MG63 (cell line): ENCODE measurements around the gene STARD5. TPM values are rescaled to one million over a fixed set of nuclear protein-coding genes. Genes with fewer than 3 reads are reported as not detected.

Experiments
- DNase-seq: peaks from one replicate; pipeline ENCODE4 v3.0.0-alpha.2; 2020
- H3K27me3 ChIP-seq: fragments of 250-450 bp; sonication (Bioruptor Pico); 2 replicates; pipeline ENCODE4 v1.5.1; 2020; ENCODE audit warnings: mild to moderate bottlenecking, moderate library complexity
- H3K36me3 ChIP-seq: fragments of 250-450 bp; sonication (Bioruptor Pico); 2 replicates; pipeline ENCODE4 v1.5.1; 2020; ENCODE audit warnings: mild to moderate bottlenecking, moderate library complexity
- H3K4me3 ChIP-seq: fragments of 250-450 bp; sonication (Bioruptor Pico); 2 replicates; pipeline ENCODE4 v1.5.1; 2020; ENCODE audit warnings: mild to moderate bottlenecking, moderate library complexity
- H3K9me3 ChIP-seq: fragments of 250-450 bp; sonication (Bioruptor Pico); 2 replicates; pipeline ENCODE4 v1.5.1; 2020; ENCODE audit warnings: mild to moderate bottlenecking, moderate library complexity
- total RNA-seq: library from RNA; depleted of rRNA; stranded (reverse); fragments of >200 nt; shearing (Covaris generic); gene quantifications from 2 replicates; pipeline ENCODE4 v1.2.3, GENCODE V29; 2014; ENCODE audit warnings: low replicate concordance

STARD5 gene
- total RNA-seq, 1 experiment from 2014 or later: 3.4 TPM

- no peak for DNase-seq
- H3K36me3 ChIP-seq: no peaks in the 10 kb centered on the region; the same call in 1 of the 2 replicates
- H3K27me3 ChIP-seq: no peaks in the 10 kb centered on the region
Observed at GRCh38 chr15:81303244-81304225, 20.4 kb downstream of the STARD5 start.

DNA sequence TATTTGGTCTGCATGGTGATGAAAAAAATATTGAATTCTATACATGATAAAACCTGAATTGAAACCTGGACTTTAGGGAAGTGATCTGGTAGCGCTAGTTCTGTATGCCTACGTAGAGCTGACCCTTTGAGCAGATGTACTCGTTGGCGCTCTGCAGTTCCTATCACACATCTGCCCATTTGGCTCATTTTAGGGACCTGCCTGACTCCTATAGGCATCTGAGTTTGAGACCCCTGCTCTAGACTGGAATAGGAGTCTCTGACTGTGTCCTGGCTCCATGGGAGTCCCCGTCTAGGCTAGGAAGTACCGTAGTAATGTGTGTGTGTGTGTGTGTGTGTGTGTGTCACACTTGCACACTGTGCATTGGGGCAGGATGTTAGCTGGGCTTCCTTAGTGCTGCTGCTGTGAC is 21.2 kb downstream of the STARD5 start:
- no peak for DNase-seq
- H3K9me3 ChIP-seq: no peaks in the 10 kb centered on the region

More at GRCh38 chr15:81303244-81304225, 20.4 kb downstream of the STARD5 start:
- Histone ChIP-seq H3K9me3 (no peaks in the 10 kb centered on the region), H3K4me3 (no peak overlapping the region)

DNA sequence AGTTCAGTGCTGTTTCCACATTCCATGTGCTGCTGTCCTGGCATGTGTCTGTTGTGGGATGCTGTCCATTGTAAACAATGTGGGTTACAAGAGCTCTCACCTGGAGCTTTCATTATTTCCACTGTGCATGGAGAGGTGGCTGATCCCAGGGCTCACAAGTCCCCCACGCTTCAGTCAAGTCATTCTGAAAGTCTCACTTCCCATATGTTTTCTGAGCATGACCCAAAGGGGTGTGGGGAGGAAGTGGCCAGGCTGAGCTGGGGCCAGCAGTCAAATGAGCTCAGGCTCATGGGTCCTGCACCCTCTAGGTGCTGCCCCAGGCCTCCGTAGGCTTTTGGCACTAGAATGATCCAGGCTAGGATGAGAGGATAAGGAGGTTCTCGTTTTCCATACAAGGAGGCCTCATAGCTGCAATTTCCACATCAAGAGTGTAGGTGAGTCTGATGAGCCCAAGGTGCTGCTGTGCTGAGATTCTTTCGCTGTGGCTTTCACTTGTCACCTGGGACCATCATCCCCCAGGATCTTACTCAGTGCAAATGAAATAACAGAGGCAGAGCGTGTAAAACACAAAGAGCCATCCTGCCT is 22.0 kb downstream of the STARD5 start:
- Histone ChIP-seq H3K27me3 (no peaks in the 10 kb centered on the region), H3K36me3 (no peaks in the 10 kb centered on the region), H3K4me3 (no peak overlapping the region), H3K9me3 (no peaks in the 10 kb centered on the region)
- DNase-seq: no peak

More for the DNA sequence above, 21.2 kb downstream of the STARD5 start:
- no peaks in the 10 kb centered on the region; the same call in 1 of the 2 replicates for H3K36me3 ChIP-seq
- H3K4me3 ChIP-seq: no peak overlapping the region
- no peaks in the 10 kb centered on the region for H3K27me3 ChIP-seq

- Histone ChIP-seq H3K36me3 (no peaks in the 10 kb centered on the region), H3K27me3 (no peaks in the 10 kb centered on the region), H3K9me3 (no peaks in the 10 kb centered on the region), H3K4me3 (no peak overlapping the region)
- no peak for DNase-seq
Observed at GRCh38 chr15:81301385-81301784, 22.6 kb downstream of the STARD5 start.

DNA sequence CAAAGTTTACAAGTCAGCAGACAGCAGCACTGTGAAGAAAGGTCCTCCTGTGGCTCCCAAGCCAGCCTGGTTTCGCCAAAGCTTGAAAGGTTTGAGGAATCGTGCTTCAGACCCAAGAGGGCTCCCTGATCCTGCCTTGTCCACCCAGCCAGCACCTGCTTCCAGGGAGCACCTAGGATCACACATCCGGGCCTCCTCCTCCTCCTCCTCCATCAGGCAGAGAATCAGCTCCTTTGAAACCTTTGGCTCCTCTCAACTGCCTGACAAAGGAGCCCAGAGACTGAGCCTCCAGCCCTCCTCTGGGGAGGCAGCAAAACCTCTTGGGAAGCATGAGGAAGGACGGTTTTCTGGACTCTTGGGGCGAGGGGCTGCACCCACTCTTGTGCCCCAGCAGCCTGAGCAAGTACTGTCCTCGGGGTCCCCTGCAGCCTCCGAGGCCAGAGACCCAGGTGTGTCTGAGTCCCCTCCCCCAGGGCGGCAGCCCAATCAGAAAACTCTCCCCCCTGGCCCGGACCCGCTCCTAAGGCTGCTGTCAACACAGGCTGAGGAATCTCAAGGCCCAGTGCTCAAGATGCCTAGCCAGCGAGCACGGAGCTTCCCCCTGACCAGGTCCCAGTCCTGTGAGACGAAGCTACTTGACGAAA is 24.2 kb downstream of the STARD5 start:
- DNase-seq: no peak
- H3K27me3 ChIP-seq: no peaks in the 10 kb centered on the region
- no peak overlapping the region for H3K4me3 ChIP-seq
- no peaks in the 10 kb centered on the region for H3K9me3 ChIP-seq
- no peaks in the 10 kb centered on the region for H3K36me3 ChIP-seq

- Histone ChIP-seq H3K27me3 (no peaks in the 10 kb centered on the region), H3K9me3 (no peaks in the 10 kb centered on the region), H3K36me3 (no peaks in the 10 kb centered on the region), H3K4me3 (no peak overlapping the region)
- DNase-seq: no peak
Observed at GRCh38 chr15:81299156-81299555, 24.8 kb downstream of the STARD5 start.

DNA sequence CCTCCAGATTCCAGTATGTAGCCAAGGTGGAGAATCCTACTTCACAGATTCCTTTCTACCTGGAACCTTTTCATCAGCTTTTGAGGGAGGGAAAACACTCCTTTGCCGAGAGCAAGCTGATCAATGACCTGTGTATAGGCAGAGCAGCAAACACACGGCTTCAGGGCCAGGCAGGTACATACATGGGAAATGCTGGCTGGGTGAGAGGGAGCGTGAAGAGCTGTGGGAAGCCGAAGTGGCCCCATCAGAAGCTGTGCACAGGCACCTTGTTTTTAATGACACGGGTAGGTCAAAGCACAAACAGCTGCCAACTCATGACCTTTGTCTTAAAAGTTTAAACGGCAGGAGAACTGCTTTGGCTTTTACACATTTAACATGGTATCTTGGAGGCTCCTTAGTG is 25.3 kb downstream of the STARD5 start:
- H3K36me3 ChIP-seq: no peaks in the 10 kb centered on the region
- H3K9me3 ChIP-seq: no peaks in the 10 kb centered on the region
- no peaks in the 10 kb centered on the region for H3K27me3 ChIP-seq
- H3K4me3 ChIP-seq: no peak overlapping the region
- DNase-seq: no peak

- no peaks in the 10 kb centered on the region for H3K36me3 ChIP-seq
- DNase-seq: no peak
- no peak overlapping the region for H3K4me3 ChIP-seq
- no peaks in the 10 kb centered on the region for H3K9me3 ChIP-seq
- H3K27me3 ChIP-seq: no peaks in the 10 kb centered on the region
Observed at GRCh38 chr15:81297603-81298575, 26.1 kb downstream of the STARD5 start.

GRCh38 chr15:81297147-81297572 is 26.8 kb downstream of the STARD5 start:
- peak; percentile 82 for DNase-seq
- Histone ChIP-seq H3K4me3 (no peak overlapping the region), H3K27me3 (no peaks in the 10 kb centered on the region)

DNA sequence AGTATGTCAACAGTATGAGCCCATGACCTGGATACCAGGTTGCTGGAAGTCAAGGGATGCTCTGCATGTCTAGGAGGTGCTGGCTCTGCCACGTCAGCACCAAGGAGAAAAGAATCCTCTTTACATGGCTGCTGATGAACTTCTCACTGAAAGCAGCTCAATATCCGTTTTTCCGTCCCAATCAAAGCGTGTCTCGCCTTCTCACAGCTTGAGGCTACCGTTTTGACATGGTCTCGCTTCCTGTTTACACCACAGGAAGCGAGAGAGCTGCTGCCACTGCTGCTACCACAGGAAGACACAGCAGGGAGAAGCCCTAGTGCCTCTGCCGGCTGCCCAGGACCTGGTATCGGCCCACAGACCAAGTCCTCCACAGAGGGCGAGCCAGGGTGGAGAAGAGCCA is 27.3 kb downstream of the STARD5 start:
- Histone ChIP-seq H3K9me3 (no peaks in the 10 kb centered on the region), H3K27me3 (no peaks in the 10 kb centered on the region), H3K36me3 (no peaks in the 10 kb centered on the region), H3K4me3 (no peak overlapping the region)
- DNase-seq: no peak

More at GRCh38 chr15:81297147-81297572, 26.8 kb downstream of the STARD5 start:
- H3K9me3 ChIP-seq: no peaks in the 10 kb centered on the region
- no peaks in the 10 kb centered on the region for H3K36me3 ChIP-seq

- Histone ChIP-seq H3K4me3 (no peak overlapping the region), H3K9me3 (no peaks in the 10 kb centered on the region), H3K36me3 (no peaks in the 10 kb centered on the region), H3K27me3 (no peaks in the 10 kb centered on the region)
- DNase-seq: no peak
Observed at GRCh38 chr15:81296186-81296585, 27.8 kb downstream of the STARD5 start.

GRCh38 chr15:81295486-81296121 is 28.3 kb downstream of the STARD5 start:
- H3K9me3 ChIP-seq: no peaks in the 10 kb centered on the region
- H3K36me3 ChIP-seq: no peaks in the 10 kb centered on the region
- no peak for DNase-seq
- no peaks in the 10 kb centered on the region for H3K27me3 ChIP-seq
- no peak overlapping the region for H3K4me3 ChIP-seq

GRCh38 chr15:81294516-81294880 is 29.4 kb downstream of the STARD5 start:
- Histone ChIP-seq H3K27me3 (no peaks in the 10 kb centered on the region), H3K4me3 (no peak overlapping the region), H3K9me3 (peaks cover 1% of the 10 kb centered on the region; the same call in 1 of the 2 replicates), H3K36me3 (no peaks in the 10 kb centered on the region)
- DNase-seq: no peak

DNA sequence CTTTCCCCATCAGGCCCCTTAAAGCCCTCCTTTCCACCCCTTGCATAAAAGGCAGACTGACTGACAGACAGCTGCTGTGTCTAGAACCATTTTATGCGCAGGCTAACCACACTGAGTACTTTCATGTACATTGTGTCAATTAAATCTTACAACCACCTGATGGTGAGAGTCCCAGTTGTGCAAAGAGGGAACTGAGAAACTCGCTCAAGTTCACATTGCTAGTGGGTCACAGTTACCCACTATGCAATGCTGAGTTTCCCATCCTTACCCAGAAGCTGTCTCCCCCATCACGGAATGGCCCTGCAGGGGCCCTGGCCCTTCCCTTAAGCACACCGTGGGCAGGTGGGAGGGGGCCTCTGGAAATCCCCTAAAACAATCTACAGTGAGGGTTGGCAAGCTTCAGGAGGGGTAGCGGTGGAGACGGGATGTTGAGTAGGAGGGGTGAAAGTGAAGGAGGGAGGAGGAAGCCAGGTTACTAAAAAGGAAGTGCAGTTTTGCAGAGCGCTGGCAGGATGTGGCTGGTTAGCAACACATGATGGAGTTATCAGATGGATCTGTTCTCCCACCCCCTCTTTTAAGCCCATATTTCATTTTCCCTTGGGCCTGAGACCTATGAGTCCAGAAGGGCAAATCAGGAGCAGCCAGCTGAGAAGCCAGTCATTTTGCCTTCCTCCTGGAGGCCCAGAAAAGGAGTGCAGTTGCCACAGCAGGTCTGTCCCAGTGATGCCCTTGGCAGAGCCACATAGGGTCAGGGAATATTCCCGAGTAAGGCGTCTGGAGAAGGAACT is 30.0 kb downstream of the STARD5 start:
- DNase-seq: no peak
- Histone ChIP-seq H3K27me3 (no peaks in the 10 kb centered on the region), H3K9me3 (peaks cover 2% of the 10 kb centered on the region; the same call in 1 of the 2 replicates), H3K36me3 (no peaks in the 10 kb centered on the region), H3K4me3 (no peak overlapping the region)

DNA sequence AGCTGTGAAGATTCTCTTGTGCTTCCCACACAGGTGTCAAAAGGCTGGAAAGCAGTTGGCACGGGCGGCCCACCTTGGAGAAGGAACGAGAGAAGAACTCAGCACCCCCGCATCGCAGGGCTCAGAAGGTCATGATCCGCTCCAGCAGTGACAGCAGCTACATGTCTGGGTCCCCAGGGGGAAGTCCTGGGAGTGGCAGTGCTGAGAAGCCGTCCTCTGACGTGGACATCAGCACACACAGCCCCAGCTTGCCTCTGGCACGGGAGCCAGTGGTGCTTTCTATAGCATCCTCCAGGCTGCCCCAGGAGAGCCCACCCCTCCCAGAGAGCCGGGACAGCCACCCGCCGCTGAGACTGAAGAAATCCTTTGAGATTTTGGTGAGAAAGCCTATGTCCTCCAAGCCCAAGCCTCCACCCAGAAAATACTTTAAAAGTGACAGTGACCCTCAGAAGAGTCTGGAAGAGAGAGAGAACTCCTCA is 31.4 kb downstream of the STARD5 start:
- Histone ChIP-seq H3K36me3 (no peaks in the 10 kb centered on the region), H3K4me3 (no peak overlapping the region), H3K27me3 (no peaks in the 10 kb centered on the region), H3K9me3 (peaks cover 2% of the 10 kb centered on the region; the same call in 1 of the 2 replicates)
- DNase-seq: no peak
